ENCODE data around the gene IMPA2. TPM values are rescaled to one million over a fixed set of nuclear protein-coding genes. Genes with fewer than 3 reads are reported as not detected.

IMPA2 gene
- total and polyA plus RNA-seq, 2 of the 8 experiments (the other 6 are each of a cell fraction or from before 2014, with no cell fraction given), result 102 to 140 TPM

DNA sequence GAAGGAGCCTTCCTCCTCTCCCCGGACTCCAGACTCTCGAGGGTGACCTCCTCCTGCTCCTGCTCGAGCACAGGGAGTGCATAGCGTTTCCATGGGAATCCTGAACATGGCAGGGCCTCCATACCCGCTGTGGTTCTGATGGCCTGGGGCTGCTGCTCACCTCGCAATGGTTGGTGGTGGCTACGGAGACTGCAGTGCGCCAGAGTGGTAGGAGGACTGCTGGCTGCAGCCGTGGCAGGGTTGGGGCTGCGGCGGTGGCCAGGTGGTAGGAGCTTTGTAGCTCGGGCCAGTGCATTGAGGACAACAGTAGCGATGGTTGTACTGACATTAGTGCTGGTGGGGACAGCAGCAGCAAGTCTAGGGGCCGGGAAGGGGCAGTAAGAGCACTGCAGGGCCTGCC, 80.4 kb downstream of the IMPA2 start (continued):
- TF ChIP-seq SRF (IDR thresholded peaks at IDR 0.05; ENCODE audit: low read depth, low read length), result no peak

Measured in H1 (cell line).